ENCODE measurements around the gene ACTRT2.

DNA sequence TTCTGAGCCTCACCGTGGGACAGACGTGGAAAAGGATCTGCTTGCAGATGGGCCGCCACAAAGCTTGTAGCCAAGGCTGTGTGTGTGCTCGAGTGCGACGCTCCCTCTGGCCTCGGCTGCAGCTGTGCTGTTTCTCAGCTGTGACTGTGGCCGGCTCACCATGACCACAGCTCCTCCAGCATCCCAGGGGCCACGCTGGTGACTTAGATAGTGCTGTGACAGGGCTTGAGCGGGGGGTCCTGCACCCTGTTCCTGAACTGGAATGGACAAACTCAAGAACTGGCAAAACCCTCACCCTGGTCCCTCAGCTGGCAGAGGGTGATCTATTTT lies 17.4 kb upstream of the ACTRT2 start:
- TF ChIP-seq, protein P1, sequence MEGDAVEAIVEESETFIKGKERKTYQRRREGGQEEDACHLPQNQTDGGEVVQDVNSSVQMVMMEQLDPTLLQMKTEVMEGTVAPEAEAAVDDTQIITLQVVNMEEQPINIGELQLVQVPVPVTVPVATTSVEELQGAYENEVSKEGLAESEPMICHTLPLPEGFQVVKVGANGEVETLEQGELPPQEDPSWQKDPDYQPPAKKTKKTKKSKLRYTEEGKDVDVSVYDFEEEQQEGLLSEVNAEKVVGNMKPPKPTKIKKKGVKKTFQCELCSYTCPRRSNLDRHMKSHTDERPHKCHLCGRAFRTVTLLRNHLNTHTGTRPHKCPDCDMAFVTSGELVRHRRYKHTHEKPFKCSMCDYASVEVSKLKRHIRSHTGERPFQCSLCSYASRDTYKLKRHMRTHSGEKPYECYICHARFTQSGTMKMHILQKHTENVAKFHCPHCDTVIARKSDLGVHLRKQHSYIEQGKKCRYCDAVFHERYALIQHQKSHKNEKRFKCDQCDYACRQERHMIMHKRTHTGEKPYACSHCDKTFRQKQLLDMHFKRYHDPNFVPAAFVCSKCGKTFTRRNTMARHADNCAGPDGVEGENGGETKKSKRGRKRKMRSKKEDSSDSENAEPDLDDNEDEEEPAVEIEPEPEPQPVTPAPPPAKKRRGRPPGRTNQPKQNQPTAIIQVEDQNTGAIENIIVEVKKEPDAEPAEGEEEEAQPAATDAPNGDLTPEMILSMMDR (IDR thresholded peaks at IDR 0.05; ENCODE audit: insufficient read depth, low read length, poor library complexity, severe bottlenecking) = no peak
- TF ChIP-seq EZH2phosphoT487 (conservative IDR thresholded peaks at IDR 0.05; ENCODE audit: low read length) = no peak
